Chondrocyte (in vitro differentiated cells): Measurements from ENCODE around the gene TBC1D9B. TPM values are rescaled to one million over a fixed set of nuclear protein-coding genes. Genes with fewer than 3 reads are reported as not detected.
"Not testable (repeated sequence)": the region's sequence is repeated elsewhere in the genome, so short reads cannot be mapped to it uniquely, and the experiment has no call there.

ENCODE experiments used
- DNase-seq: peaks from one replicate; pipeline ENCODE4 v3.0.0; 2021; ENCODE audit warnings: mixed read lengths, low spot score
- H3K27ac Mint-ChIP-seq: one replicate; pipeline ENCODE4 v1.8.0; 2021; ENCODE audit warnings: mild to moderate bottlenecking, moderate library complexity, mixed read lengths; ENCODE audit not compliant: unreplicated experiment
- H3K27me3 Mint-ChIP-seq: 2 replicates; pipeline ENCODE4 v1.8.0; 2021; ENCODE audit warnings: low read depth, mixed read lengths
- H3K36me3 Mint-ChIP-seq: 2 replicates; pipeline ENCODE4 v1.8.0; 2021; ENCODE audit warnings: low read depth, mixed read lengths
- H3K4me1 Mint-ChIP-seq: 2 replicates; pipeline ENCODE4 v1.8.0; 2021; ENCODE audit warnings: low read depth, mild to moderate bottlenecking, mixed read lengths
- H3K4me3 Mint-ChIP-seq: one replicate; pipeline ENCODE4 v1.8.0; 2021; ENCODE audit warnings: mild to moderate bottlenecking, moderate library complexity, mixed read lengths; ENCODE audit not compliant: unreplicated experiment
- H3K9me3 Mint-ChIP-seq: 2 replicates; pipeline ENCODE4 v1.8.0; 2021; ENCODE audit warnings: low read depth, mixed read lengths
- total RNA-seq: library from RNA; stranded (reverse); gene quantifications from 3 replicates; pipeline ENCODE4 v1.2.1, GENCODE V29; 2021
- TF ChIP-seq, protein P1 (sequence below): fragments of 200-600 bp; sonication (generic); IDR thresholded peaks from 2 replicates; pipeline ENCODE4 v1.5.0; 2021; ENCODE audit warnings: antibody characterized with exemption, mild to moderate bottlenecking, moderate library complexity

TBC1D9B gene
- total RNA-seq, 1 donor from 2014 or later: 118 TPM

DNA sequence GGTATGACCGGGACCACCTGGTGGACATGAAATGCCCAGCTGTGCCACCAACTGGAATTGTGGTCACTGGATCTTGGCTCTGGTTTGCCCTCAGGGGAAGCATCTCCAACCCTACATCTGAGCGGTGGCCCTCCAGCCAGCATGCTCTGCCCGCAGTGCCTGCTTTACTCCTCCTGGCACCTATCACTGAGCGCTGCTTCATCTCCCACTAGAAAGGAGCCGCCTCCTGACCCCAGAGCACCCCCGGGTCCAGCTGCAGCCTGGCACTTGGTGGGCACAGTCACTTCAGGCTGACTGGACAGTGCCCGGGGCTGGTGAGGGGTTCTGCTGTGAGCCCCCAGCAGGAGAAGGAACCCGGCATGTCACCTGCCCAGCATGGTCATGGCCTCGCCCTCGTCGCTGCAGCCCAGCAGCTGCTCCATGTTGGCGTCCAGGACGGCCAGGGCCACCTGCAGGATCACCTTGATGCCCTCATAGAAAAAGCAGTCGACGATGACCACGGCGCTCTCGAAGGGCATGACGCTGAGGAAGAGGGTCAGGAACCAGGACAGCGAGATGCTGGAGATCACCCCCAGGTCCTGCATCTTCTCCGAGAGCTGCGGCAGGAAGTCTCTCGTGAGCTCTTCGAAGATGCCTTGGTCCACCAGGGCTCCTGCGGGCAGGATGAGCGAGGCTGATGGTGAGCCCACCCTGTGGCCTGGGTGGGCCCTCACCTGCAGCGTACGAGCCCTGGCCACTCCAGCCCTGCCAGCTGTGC, 33.0 kb downstream of the TBC1D9B start:
- no peaks in the 10 kb centered on the region for H3K9me3 Mint-ChIP-seq
- no peaks in the 10 kb centered on the region for H3K27me3 Mint-ChIP-seq
- DNase-seq: peak; percentile 81
- no peak overlapping the region for H3K4me3 Mint-ChIP-seq
- TF ChIP-seq, protein P1, sequence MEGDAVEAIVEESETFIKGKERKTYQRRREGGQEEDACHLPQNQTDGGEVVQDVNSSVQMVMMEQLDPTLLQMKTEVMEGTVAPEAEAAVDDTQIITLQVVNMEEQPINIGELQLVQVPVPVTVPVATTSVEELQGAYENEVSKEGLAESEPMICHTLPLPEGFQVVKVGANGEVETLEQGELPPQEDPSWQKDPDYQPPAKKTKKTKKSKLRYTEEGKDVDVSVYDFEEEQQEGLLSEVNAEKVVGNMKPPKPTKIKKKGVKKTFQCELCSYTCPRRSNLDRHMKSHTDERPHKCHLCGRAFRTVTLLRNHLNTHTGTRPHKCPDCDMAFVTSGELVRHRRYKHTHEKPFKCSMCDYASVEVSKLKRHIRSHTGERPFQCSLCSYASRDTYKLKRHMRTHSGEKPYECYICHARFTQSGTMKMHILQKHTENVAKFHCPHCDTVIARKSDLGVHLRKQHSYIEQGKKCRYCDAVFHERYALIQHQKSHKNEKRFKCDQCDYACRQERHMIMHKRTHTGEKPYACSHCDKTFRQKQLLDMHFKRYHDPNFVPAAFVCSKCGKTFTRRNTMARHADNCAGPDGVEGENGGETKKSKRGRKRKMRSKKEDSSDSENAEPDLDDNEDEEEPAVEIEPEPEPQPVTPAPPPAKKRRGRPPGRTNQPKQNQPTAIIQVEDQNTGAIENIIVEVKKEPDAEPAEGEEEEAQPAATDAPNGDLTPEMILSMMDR: no peak
- H3K27ac Mint-ChIP-seq: no peak overlapping the region
- H3K36me3 Mint-ChIP-seq: peaks cover 19% of the 10 kb centered on the region
- H3K4me1 Mint-ChIP-seq: no peaks in the 10 kb centered on the region

DNA sequence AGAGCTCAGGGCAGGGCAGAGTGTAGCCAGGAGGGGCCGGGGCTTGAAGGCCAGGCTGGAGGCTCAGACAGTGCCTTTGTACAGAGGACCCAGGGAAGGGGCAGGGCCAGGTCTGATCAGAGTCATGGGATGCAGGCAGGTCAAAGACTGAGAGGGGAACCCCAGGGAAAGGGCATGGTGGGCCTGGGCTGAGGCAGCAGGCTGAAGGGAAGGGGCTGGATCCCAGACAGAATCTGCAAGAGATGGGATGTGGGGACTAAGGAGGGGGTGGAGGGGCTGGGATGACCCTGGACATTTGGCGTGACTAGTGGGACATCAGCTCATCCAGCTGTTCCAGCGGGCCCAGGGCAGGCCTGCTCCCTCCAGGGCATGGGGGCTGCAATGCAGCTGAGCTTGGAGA, 33.6 kb downstream of the TBC1D9B start:
- H3K27ac Mint-ChIP-seq: no peak overlapping the region
- TF ChIP-seq, protein P1: no peak
- H3K27me3 Mint-ChIP-seq: no peaks in the 10 kb centered on the region
- H3K36me3 Mint-ChIP-seq: peaks cover 19% of the 10 kb centered on the region
- DNase-seq: peak; percentile 60
- H3K4me1 Mint-ChIP-seq: no peaks in the 10 kb centered on the region
- H3K9me3 Mint-ChIP-seq: no peaks in the 10 kb centered on the region
- no peak overlapping the region for H3K4me3 Mint-ChIP-seq

GRCh38 chr5:179873588-179874110, 34.0 kb downstream of the TBC1D9B start:
- Mint-ChIP-seq H3K4me1 (no peaks in the 10 kb centered on the region), H3K36me3 (peaks cover 19% of the 10 kb centered on the region), H3K9me3 (no peaks in the 10 kb centered on the region), H3K27me3 (no peaks in the 10 kb centered on the region), H3K27ac (no peak overlapping the region), H3K4me3 (no peak overlapping the region)
- TF ChIP-seq, protein P1: no peak
- peak; percentile 77 for DNase-seq

- Mint-ChIP-seq H3K4me3 (no peak overlapping the region), H3K36me3 (peaks cover 20% of the 10 kb centered on the region), H3K4me1 (no peaks in the 10 kb centered on the region), H3K9me3 (no peaks in the 10 kb centered on the region), H3K27ac (no peak overlapping the region), H3K27me3 (no peaks in the 10 kb centered on the region)
- peak; percentile 72 for DNase-seq
- TF ChIP-seq, protein P1: no peak
Observed at GRCh38 chr5:179872828-179873575, 34.7 kb downstream of the TBC1D9B start.

DNA sequence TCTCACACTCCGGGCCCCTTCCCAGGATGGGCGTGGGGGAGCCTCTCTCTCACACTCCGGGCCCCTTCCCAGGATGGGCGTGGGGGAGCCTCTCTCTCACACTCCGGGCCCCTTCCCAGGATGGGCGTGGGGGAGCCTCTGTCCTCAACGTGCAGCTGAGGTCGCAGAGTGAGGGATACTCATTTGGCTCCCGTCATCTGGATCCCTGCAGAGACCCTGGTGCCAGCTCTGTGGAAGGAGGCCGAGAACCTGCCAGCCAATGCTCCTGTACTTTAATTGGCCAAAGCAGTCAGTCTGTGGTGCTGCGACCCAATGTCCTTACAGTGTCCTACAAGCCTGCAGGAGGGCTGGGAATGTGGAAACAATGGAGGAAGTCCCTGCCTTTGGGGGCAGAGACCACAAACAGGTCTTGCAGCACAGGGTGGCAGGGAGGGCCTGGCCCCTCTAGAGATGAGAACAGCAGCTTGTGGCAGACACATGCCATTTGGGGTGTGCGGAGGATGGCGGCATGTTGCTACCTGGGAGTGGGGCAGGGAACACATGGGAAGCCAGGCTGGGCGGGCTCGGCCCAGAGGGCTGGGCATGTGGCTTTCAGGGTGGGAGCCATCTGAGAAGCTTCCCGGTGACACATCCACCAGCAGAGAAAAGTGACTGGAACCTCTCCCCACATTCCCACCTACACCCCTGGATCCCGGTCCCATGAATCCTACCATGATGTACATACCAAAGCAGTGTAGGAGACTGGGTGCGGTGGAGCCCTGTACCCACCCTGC, 35.5 kb downstream of the TBC1D9B start:
- Mint-ChIP-seq H3K4me3 (no peak overlapping the region), H3K36me3 (peaks cover 17% of the 10 kb centered on the region), H3K9me3 (no peaks in the 10 kb centered on the region), H3K4me1 (no peaks in the 10 kb centered on the region), H3K27me3 (no peaks in the 10 kb centered on the region), H3K27ac (no peak overlapping the region)
- TF ChIP-seq, protein P1: no peak
- DNase-seq: peak; percentile 67

DNA sequence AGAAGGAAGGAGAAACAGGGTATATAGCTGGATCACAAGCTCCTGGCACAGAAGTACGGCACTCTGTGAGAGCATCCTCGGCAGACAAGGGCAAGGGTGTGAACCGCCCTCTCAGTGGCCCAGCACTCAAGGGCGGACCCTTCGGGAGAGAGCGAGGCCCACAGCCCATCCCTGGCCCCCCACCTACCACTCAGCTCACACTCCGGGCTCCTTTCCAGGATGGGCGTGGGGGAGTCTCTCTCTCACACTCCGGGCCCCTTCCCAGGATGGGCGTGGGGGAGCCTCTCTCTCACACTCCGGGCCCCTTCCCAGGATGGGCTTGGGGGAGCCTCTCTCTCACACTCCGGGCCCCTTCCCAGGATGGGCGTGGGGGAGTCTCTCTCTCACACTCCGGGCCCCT, 36.2 kb downstream of the TBC1D9B start:
- H3K36me3 Mint-ChIP-seq: peaks cover 18% of the 10 kb centered on the region
- not testable (repeated sequence) for DNase-seq, H3K27me3 Mint-ChIP-seq, H3K4me3 Mint-ChIP-seq, H3K4me1 Mint-ChIP-seq, H3K9me3 Mint-ChIP-seq, H3K27ac Mint-ChIP-seq
